HEK293 (cell line): Measurements from ENCODE around the gene TMEM138.

Source experiments
- CTCF ChIA-PET: fragments of 350-600 bp; formaldehyde crosslinking; extraction: SDS; loops from one replicate; lab custom pipeline; 2021; ENCODE audit warnings: antibody characterized with exemption; lab: Yijun Ruan, JAX
- POLR2A ChIA-PET: fragments of 300-600 bp; formaldehyde crosslinking; extraction: SDS; loops from one replicate; lab custom pipeline; 2020; ENCODE audit warnings: antibody characterized with exemption, inconsistent platforms; lab: Yijun Ruan, JAX
- H3K27ac ChIP-seq: fragments of 200-500 bp; sonication (Bioruptor generic); 2 replicates; pipeline ENCODE4 v1.5.1; 2014; ENCODE audit warnings: low read depth, low read length, control low read depth, inconsistent platforms; ENCODE audit errors: extremely low read depth
- H3K36me3 ChIP-seq, 2 experiments: fragments of 200-500 bp in 1 of 2; sonication (Bioruptor generic) in 1 of 2; 1 replicate in 1 of 2; 2 replicates in 1 of 2; pipeline ENCODE4 v1.5.1; 2014 to 2017; ENCODE audit warnings: inconsistent platforms in 2 of 2, low read length in 2 of 2; ENCODE audit not compliant: control insufficient read depth in 2 of 2, insufficient read depth in 1 of 2
- H3K4me1 ChIP-seq: fragments of 200-500 bp; sonication (Bioruptor generic); 2 replicates; pipeline ENCODE4 v1.5.1; 2014; ENCODE audit warnings: mild to moderate bottlenecking, low read length, inconsistent platforms; ENCODE audit not compliant: control insufficient read depth, insufficient read depth
- H3K4me3 ChIP-seq: 2 replicates; pipeline ENCODE4 v1.5.1; 2011; ENCODE audit warnings: low read depth, mild to moderate bottlenecking, control low read depth, low read length, moderate library complexity
- H3K9me3 ChIP-seq: fragments of 200-500 bp; sonication (Bioruptor generic); 2 replicates; pipeline ENCODE4 v1.5.1; 2014; ENCODE audit warnings: low read depth, low read length, inconsistent platforms; ENCODE audit not compliant: control insufficient read depth, insufficient read depth
- BCL6B ChIP-seq: fragments of 450-650 bp; formaldehyde crosslinking; IDR thresholded peaks from 2 replicates; pipeline ENCODE4 v1.5.1; 2017; ENCODE audit warnings: missing biosample characterization, missing genetic modification characterization
- GFI1B ChIP-seq: fragments of 450-650 bp; formaldehyde crosslinking; IDR thresholded peaks from 2 replicates; pipeline ENCODE4 v1.5.1; 2016; ENCODE audit warnings: missing biosample characterization, missing genetic modification characterization
- HOXC10 ChIP-seq: sonication (generic); formaldehyde crosslinking; IDR thresholded peaks from 2 replicates; pipeline ENCODE4 v1.8.1; 2023; ENCODE audit warnings: mild to moderate bottlenecking, missing genetic modification reagents
- KLF7 ChIP-seq: fragments of 450-650 bp; formaldehyde crosslinking; IDR thresholded peaks from 2 replicates; pipeline ENCODE4 v1.5.1; 2016; ENCODE audit warnings: missing biosample characterization, missing genetic modification characterization, borderline replicate concordance
- SP7 ChIP-seq: fragments of 450-650 bp; formaldehyde crosslinking; IDR thresholded peaks from 2 replicates; pipeline ENCODE4 v1.5.1; 2016; ENCODE audit warnings: missing biosample characterization, missing genetic modification characterization
- ZBTB10 ChIP-seq: fragments of 450-650 bp; formaldehyde crosslinking; IDR thresholded peaks from 2 replicates; pipeline ENCODE4 v1.5.1; 2016; ENCODE audit warnings: missing biosample characterization, missing genetic modification characterization
- ZBTB17 ChIP-seq: fragments of 450-650 bp; formaldehyde crosslinking; IDR thresholded peaks from 2 replicates; pipeline ENCODE4 v1.5.1; 2016; ENCODE audit warnings: missing biosample characterization, missing genetic modification characterization
- ZBTB49 ChIP-seq: fragments of 450-650 bp; formaldehyde crosslinking; IDR thresholded peaks from 2 replicates; pipeline ENCODE4 v1.5.1; 2016; ENCODE audit warnings: missing biosample characterization, missing genetic modification characterization, low read depth
- ZFHX2 ChIP-seq: fragments of 450-650 bp; formaldehyde crosslinking; conservative IDR thresholded peaks from 2 replicates; pipeline ENCODE4 v1.5.1; 2016; ENCODE audit warnings: missing biosample characterization, missing genetic modification characterization
- ZNF2 ChIP-seq: fragments of 450-650 bp; formaldehyde crosslinking; IDR thresholded peaks from 2 replicates; pipeline ENCODE4 v1.5.1; 2016; ENCODE audit warnings: missing biosample characterization, missing genetic modification characterization
- ZNF202 ChIP-seq: fragments of 450-650 bp; formaldehyde crosslinking; IDR thresholded peaks from 2 replicates; pipeline ENCODE4 v1.5.1; 2016; ENCODE audit warnings: missing biosample characterization, missing genetic modification characterization, borderline replicate concordance
- ZNF266 ChIP-seq: fragments of 450-650 bp; formaldehyde crosslinking; IDR thresholded peaks from 2 replicates; pipeline ENCODE4 v1.5.1; 2016; ENCODE audit warnings: missing biosample characterization, missing genetic modification characterization, low read depth
- ZNF280D ChIP-seq: fragments of 450-650 bp; formaldehyde crosslinking; IDR thresholded peaks from 2 replicates; pipeline ENCODE4 v1.5.1; 2016; ENCODE audit warnings: missing biosample characterization, missing genetic modification characterization
- ZNF391 ChIP-seq: fragments of 450-650 bp; formaldehyde crosslinking; IDR thresholded peaks from 2 replicates; pipeline ENCODE4 v1.5.1; 2016; ENCODE audit warnings: low read depth, missing biosample characterization, missing genetic modification characterization, borderline replicate concordance
- ZNF571 ChIP-seq: fragments of 450-650 bp; formaldehyde crosslinking; IDR thresholded peaks from 2 replicates; pipeline ENCODE4 v1.5.0; 2017; ENCODE audit warnings: missing biosample characterization, missing genetic modification characterization
- ZNF580 ChIP-seq: fragments of 450-650 bp; formaldehyde crosslinking; IDR thresholded peaks from 2 replicates; pipeline ENCODE4 v1.5.1; 2016; ENCODE audit warnings: missing biosample characterization, missing genetic modification characterization
- ZNF624 ChIP-seq: fragments of 450-650 bp; formaldehyde crosslinking; IDR thresholded peaks from 2 replicates; pipeline ENCODE4 v1.5.1; 2017; ENCODE audit warnings: missing biosample characterization, missing genetic modification characterization
- ZNF629 ChIP-seq: fragments of 450-650 bp; formaldehyde crosslinking; IDR thresholded peaks from 2 replicates; pipeline ENCODE4 v1.5.1; 2017; ENCODE audit warnings: missing biosample characterization, missing genetic modification characterization
- ZNF701 ChIP-seq: fragments of 450-650 bp; formaldehyde crosslinking; IDR thresholded peaks from 2 replicates; pipeline ENCODE4 v1.5.1; 2016; ENCODE audit warnings: missing biosample characterization, missing genetic modification characterization
- ZNF768 ChIP-seq: fragments of 450-650 bp; formaldehyde crosslinking; IDR thresholded peaks from 2 replicates; pipeline ENCODE4 v1.5.1; 2018; ENCODE audit warnings: missing biosample characterization, mild to moderate bottlenecking, missing genetic modification characterization

Gene TMEM138

GRCh38 chr11:61334434-61335354 is 27.5 kb upstream of the TMEM138 start (continued):
- TF ChIP-seq ZBTB49 (no peak), ZNF629 (no peak), GFI1B (tag by site-specific recombination) (no peak), ZNF2 (tag by site-specific recombination) (no peak), ZBTB17 (tag by site-specific recombination) (peak; percentile 41; the same call in 1 of the 2 replicates), ZNF768 (no peak), KLF7 (tag by site-specific recombination) (no peak), ZBTB10 (tag by site-specific recombination) (no peak), SP7 (tag by site-specific recombination) (no peak), ZNF391 (tag by site-specific recombination) (no peak), ZNF624 (tag by site-specific recombination) (no peak)

- H3K4me3 ChIP-seq = no peak overlapping the region
- POLR2A ChIA-PET = interaction anchor here (1.2 to 4.3 kb wide), 7 partner anchors 13 to 94 kb away, joined by 3 to 40 read pairs (median 8); partner anchors contain the start of genes CPSF7, CYB561A3, SDHAF2 and TMEM138
- no peaks in the 10 kb centered on the region for H3K9me3 ChIP-seq
- peaks cover 0 to 31% of the 10 kb centered on the region in 2 experiments; a peak in 1 of 3 replicates for H3K36me3 ChIP-seq
- TF ChIP-seq ZNF571 (tag by site-specific recombination) (no peak), HOXC10 (CRISPR knock-in tag) (no peak), ZBTB17 (tag by site-specific recombination) (no peak), ZNF280D (tag by site-specific recombination) (no peak), ZNF266 (tag by site-specific recombination) (no peak), ZNF202 (tag by site-specific recombination) (no peak), ZFHX2 (tag by site-specific recombination) (no peak), ZNF580 (tag by site-specific recombination) (no peak), ZNF701 (tag by site-specific recombination) (no peak), BCL6B (tag by site-specific recombination) (no peak)
- CTCF ChIA-PET = interaction anchor here (1.4 to 6.0 kb wide), 11 partner anchors 8 to 181 kb away, joined by 3 to 210 read pairs (median 14); partner anchors contain the start of genes CYB561A3, TMEM138 and TMEM216
- H3K4me1 ChIP-seq = no peaks in the 10 kb centered on the region
- H3K27ac ChIP-seq = no peak overlapping the region
These were observed 26.8 kb upstream of the TMEM138 start for GRCh38 chr11:61335355-61335710.
